ENCODE results near the gene SCRN1.

SCRN1 gene

GRCh38 chr7:30019387-30019786 is 29.8 kb upstream of the SCRN1 start:
- DNase-seq: no peak
- intact Hi-C loops (cut with DNase I): no loop called here

DNA sequence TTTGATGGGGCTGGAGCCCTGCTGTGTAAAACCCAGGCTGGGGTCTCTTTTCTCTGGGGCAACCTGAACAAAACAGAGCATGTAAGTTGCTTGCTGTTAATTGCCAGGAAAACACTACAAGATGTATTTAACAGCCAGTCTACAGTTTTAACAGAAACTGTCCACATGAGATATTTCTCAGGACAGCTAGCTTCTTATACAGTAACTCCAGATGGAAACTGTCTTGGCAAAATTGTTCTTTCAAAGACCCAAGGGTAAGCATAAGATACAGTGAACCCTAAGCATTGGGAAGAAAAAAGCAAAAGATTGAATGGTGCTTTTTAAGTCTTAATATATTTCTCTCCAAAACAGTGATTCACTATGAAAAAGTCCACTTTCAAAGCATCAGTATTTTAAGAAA is 28.9 kb upstream of the SCRN1 start:
- intact Hi-C loops (cut with DNase I): no loop called here
- no peak for DNase-seq

DNA sequence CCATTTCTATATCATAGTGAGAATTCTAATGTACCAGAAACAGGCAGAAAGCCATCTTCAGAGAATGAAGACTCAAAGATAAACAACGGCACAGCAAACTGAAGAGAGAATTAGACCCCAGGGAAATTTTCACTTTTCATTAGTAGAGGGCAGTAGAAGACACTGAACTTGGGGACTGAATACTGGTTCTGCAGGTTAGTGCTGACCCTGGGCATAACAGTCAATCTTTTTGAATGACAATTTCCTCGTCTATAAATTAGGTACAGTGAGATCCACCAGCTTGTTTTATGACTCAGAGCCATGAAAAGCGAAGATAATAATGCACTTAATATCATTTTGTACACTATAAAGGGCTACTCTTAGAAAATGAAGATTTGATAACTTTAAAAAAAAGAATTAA is 23.2 kb upstream of the SCRN1 start:
- intact Hi-C loops (cut with DNase I): no loop called here
- DNase-seq: no peak

- intact Hi-C loops (cut with DNase I): no loop called here
These were observed 20.4 kb upstream of the SCRN1 start for GRCh38 chr7:30010021-30010420.

GRCh38 chr7:30005464-30005863 is 15.9 kb upstream of the SCRN1 start:
- intact Hi-C loops (cut with DNase I): no loop called here
- no peak for DNase-seq

More at GRCh38 chr7:30010021-30010420, 20.4 kb upstream of the SCRN1 start:
- no peak for DNase-seq

DNA sequence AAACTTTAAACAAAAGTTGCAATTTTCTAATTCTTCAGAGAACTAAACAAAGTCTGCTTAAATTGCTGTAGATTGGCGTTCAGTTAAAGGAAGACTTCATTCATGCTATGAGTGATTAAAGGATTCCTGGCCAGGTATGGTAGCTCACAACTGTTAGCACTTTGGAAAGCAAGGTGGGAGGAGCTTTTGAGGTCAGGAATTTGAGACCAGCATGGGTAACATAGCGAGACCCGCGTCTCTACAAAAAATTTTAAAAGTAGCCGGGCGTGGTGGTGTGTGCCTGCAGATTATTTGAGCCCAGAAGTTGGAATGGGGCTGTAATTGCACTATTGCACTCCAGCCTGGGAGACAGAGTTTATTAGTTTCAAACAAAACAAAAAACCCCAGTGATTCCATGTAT is 13.5 kb upstream of the SCRN1 start:
- intact Hi-C loops (cut with DNase I): no loop called here

DNA sequence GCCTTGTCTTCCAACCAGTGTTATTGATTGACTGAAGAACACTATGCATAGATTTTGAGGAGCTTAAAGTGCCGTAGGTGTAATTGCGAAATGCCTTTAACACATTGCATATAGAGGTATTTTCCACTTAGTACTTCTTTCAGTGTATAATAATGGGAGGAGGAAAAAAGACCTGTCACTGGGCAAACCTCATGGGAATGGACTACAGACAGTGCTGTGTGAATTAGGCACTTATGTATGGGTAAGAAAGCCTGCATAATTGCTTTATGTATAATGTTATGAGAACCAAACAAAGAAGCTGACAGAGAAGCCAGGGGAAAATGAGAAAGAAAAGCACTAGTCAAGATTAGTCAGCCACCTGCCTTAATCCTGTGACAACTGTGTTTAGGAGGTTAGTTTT is 12.4 kb upstream of the SCRN1 start:
- no peak for DNase-seq
- intact Hi-C loops (cut with DNase I): no loop called here

More for the DNA sequence above, 13.5 kb upstream of the SCRN1 start:
- DNase-seq: no peak

DNA sequence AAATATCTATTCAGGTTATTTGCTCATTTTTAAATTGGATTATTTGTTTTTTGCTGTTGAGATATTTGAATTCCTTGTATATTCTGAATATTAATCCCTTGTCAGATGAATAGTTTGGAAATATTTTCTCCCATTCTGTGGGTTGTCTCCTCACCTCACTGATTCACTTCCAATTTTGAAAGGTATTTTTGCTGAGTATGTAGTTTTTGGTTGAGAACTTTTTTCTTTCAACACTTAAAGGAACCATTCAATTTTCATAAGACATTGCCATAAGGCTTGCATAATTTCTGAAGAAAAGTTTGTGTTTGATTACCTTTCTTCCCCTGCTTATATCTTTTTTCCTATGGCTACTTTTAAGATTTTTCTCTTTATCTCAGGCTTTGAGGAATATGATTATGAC is 8.9 kb upstream of the SCRN1 start:
- no peak for DNase-seq
- intact Hi-C loops (cut with DNase I): no loop called here

- DNase-seq: no peak
- intact Hi-C loops (cut with DNase I): no loop called here
These were observed 6.7 kb upstream of the SCRN1 start for GRCh38 chr7:29996321-29996720.

GRCh38 chr7:29995652-29996051 is 6.1 kb upstream of the SCRN1 start:
- no peak for DNase-seq

DNA sequence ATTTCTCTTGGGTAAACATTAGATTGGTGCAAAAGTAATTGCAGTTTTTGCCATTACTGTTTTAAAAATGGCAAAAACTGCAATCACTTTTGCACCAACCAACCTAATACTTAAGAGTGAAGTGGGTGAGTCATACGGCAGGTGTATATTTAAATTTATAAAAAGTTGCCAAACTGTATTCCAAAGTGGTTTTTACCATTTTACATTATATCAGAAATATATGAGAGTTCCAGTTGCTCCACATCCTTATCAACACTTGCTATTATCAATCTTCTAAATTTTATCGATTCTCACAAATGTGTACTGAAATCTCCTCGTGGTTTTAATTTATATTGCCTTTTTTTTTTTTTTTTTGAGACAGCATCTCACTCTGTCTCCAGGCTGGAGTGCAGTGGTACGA is 3.5 kb upstream of the SCRN1 start:
- no peak for DNase-seq
- intact Hi-C loops (cut with DNase I): no loop called here

More at GRCh38 chr7:29995652-29996051, 6.1 kb upstream of the SCRN1 start:
- intact Hi-C loops (cut with DNase I): no loop called here

DNA sequence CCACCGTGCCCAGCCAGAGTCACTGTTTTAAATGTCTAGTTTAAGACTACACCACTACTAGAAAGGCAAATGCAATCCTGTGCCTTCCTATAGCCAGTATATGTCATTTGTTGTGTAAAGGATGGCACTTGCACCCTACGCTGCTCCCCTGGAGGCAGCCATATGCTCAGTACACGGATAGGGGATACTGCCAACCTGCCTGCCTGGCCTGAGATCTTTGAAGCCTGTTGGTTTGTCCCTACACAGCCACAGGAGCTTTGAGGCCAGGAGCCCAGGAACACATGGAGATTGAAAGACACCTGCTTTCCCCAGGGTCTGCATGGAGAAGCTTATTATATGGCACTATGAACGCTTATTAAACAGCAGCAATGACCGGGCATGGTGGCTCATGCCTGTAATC is 2.3 kb upstream of the SCRN1 start:
- intact Hi-C loops (cut with DNase I): no loop called here
- no peak for DNase-seq

DNA sequence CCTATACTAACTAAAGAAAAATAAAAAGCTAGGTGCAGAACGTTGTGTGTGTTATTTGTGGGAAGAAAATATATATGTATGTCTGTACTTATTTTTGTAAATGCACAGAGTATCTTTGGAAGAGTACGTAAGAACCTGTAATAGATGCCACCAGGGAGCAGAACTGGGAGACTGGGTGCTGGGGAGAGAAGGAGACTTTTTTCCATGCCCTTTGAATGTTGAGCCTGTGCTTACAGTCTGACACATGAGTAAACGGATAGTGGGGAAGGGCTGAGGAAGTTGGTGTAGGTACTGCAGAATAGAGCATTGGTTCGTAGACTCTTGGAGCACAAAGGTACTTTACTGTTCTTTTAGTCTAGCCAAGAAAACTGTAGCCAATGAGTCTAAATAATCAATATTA is 1.3 kb upstream of the SCRN1 start:
- DNase-seq: no peak
- intact Hi-C loops (cut with DNase I): no loop called here

DNA sequence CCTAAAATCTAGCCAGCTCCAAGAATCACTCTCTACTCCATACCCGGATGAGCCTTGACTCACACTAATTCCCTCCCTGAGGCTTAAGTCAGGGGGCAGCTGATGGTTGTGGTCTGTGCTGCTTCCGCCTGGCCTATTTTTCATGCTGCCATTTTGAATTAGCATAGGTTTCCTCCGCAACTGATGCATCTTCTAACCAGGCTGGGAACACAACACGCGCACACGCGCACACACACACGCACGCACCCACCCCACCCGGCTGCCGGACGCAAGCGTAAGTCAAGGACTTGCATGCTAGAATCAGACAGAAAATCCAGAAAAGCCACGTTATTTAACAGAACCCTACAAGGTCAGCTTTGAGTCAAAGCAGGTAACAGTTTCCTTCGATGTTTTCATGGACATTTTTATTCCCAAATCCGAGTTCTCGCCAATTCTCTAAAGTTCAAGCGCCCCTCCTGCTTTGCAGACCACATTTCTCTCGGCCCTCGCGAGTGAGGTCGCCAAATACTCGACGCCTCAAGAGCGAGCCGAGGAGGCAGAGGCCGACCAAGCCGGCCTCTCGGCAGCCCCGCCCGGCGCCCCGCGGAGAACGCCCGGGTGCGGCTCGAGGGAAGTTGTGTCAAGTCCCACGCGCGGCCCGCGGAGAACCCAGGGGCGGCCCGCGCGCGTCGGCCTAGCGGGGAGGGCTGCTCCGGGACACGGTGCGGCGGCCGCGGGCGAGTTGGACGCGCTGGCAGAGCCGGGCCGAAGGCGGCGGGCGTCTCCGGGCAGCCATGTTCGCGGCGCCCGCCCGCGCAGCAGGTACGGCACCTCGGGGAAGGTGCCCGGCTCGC is 961 bp downstream of the SCRN1 start:
- intact Hi-C loops (cut with DNase I): loop anchor here (5.0 kb wide), 1 partner anchor 39 kb away; the partner anchor contains the start of genes FKBP14 and PLEKHA8
- peak in 40 of 42 donors; percentile 44 to 78 (median 63) for DNase-seq

DNA sequence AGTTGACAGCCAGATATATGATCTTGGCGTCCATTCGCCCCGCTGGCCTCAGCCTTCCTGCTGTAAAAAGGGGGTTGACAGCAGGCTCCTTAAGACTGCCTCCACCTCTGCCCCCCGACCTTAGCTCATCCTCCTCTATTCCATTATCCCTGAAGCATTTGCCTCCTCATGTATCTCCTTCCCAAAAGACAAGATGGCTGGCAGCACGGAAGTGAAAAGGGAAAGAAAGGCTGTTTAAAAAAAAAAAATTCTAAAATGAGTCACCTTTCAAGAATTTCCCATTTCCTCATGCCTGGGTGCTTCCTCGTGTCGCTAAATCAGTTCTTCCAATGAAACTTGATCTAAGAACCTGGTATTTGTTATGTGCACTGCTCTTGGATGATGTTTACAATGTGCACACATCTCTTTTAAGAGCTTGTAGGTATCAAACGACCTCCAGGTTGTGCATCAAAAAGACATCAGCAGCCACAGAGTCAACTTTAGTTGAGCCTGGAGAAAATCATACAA is 1.7 kb downstream of the SCRN1 start:
- intact Hi-C loops (cut with DNase I): loop anchor here (5.0 kb wide), 1 partner anchor 39 kb away; the partner anchor contains the start of genes FKBP14 and PLEKHA8
- DNase-seq: no peak

GRCh38 chr7:29987083-29987482 is 2.5 kb downstream of the SCRN1 start:
- DNase-seq: no peak
- intact Hi-C loops (cut with DNase I): loop anchor here (5.0 kb wide), 1 partner anchor 40 kb away; the partner anchor contains the start of genes FKBP14 and PLEKHA8

- intact Hi-C loops (cut with DNase I): no loop called here
- DNase-seq: no peak
These were observed 9.4 kb downstream of the SCRN1 start for GRCh38 chr7:29980151-29980550.

GRCh38 chr7:29977886-29978651 is 11.5 kb downstream of the SCRN1 start:
- intact Hi-C loops (cut with DNase I): no loop called here
- no peak for DNase-seq

- peak in 15 of 42 donors; percentile 24 to 69 (median 49) for DNase-seq
- intact Hi-C loops (cut with DNase I): no loop called here
These were observed 12.8 kb downstream of the SCRN1 start for GRCh38 chr7:29976673-29977415.
